Measurements from ENCODE around the gene KMT2D. TPM values are rescaled to one million over a fixed set of nuclear protein-coding genes. Genes with fewer than 3 reads are reported as not detected.

The KMT2D gene
- total RNA-seq, 1 donor from 2014 or later = 20.0 TPM

DNA sequence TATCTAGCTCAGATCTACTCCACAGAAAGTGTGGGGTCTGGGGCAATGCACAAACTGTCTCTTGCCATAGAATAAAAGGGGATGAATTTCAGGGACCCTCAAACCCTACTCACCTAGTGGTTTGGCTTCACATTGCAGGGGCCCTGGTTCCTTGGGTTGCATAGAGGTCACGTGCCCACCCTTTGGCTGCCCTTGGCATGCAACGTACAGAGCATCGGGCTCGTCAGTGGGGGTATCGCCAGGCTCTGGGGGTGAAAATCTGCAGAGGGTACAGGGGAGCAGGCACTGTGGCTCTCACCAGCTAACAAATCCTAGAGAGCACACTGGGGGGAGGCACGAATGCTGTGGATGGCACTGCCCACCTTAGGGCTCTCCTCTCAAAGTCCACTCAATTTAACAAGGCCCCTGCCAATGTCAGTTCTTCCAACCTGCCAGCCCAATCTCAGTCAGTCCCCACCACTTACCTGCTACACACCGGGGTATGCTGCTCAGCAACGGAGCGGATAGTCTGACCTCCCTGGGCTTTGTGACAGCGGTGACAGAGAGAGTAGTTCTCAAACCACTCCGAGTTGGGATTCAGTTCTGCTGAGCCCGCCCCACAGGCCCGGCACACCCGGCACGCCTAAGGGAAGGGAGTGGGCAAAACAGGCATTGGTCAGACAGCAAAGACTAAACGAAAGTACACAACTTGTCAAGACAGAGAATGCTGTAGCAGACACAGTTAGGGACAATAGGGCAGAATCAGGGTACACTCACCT, 8.0 kb downstream of the KMT2D start:
- DNase-seq (ENCODE audit: low read depth in 2 of 2) = no peak

- DNase-seq (ENCODE audit: low read depth in 2 of 2) = no peak
These were observed 8.7 kb downstream of the KMT2D start for GRCh38 chr12:49051777-49052438.

DNA sequence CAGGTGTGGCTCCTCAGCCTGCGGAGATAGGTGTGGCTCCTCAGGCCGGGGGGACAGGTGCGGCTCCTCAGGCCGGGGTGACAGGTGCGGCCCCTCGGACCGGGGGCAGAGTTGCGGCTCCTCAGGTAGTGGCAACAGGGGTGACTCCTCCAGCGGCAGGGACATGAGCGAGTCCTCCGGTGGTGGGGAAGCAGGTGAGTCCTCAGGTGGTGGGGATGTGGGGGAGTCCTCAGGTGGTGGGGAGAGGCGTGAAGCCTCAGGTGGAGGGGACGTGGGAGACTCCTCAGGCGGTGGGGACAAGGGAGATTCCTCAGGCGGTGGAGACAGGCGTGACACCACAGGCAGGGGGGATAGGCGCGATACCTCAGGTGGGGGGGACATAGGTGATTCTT, 9.2 kb downstream of the KMT2D start:
- no peak for DNase-seq (ENCODE audit: low read depth in 2 of 2)

- no peak for DNase-seq (ENCODE audit: low read depth in 2 of 2)
These were observed 9.9 kb downstream of the KMT2D start for GRCh38 chr12:49050507-49051372.

GRCh38 chr12:49049566-49050224, 10.9 kb downstream of the KMT2D start:
- peak in 1 of 2 donors; percentile 72 for DNase-seq (ENCODE audit: low read depth in 2 of 2)

- no peak for DNase-seq (ENCODE audit: low read depth in 2 of 2)
These were observed 11.6 kb downstream of the KMT2D start for GRCh38 chr12:49048953-49049352.

GRCh38 chr12:49046129-49046895, 14.3 kb downstream of the KMT2D start:
- no peak for DNase-seq (ENCODE audit: low read depth in 2 of 2)

DNA sequence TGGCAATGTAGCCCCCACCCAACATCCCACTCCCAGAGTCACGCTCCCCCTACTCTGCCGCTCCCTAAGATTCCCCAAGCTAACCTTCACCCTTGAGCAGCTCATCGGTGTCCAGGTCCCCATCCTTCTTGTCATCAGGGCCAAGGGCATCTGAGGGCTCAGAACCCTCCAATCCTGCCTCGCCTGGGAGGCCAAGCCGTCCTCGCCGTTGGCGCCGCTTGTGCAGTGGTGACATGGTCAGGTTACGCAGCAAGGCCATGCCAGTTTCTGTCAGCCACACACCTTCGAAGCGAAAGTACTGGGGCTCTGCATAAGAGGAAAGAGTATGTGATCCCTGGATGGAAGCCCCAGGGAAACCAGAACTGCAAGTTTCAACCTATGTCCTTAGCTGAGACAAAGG, 15.9 kb downstream of the KMT2D start:
- no peak for DNase-seq (ENCODE audit: low read depth in 2 of 2)

DNA sequence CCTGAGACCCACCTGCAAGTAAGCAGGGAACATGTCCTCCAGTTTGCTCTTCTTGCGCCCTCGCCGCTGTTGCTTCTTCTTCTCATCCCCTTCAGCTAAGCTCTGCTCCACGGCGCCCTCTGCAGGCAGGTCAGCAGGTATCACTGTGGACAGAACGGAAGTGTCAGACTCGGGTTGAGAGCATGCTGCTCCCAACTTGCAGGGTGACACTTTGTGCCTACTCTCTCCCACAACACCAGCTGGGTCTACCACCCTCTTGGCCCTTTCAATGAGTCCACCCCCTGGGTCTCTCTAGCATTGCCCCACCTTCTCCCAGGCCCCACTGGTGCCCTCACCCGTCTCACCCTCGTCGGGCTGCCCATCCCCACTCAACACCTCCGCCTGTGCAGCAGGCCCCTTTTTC, 16.7 kb downstream of the KMT2D start:
- peak in 1 of 2 donors; percentile 65 for DNase-seq (ENCODE audit: low read depth in 2 of 2)

- no peak for DNase-seq (ENCODE audit: low read depth in 2 of 2)
These were observed 17.4 kb downstream of the KMT2D start for GRCh38 chr12:49043241-49043640.

- DNase-seq (ENCODE audit: low read depth in 2 of 2) = no peak
These were observed 18.6 kb downstream of the KMT2D start for GRCh38 chr12:49041881-49042484.

- DNase-seq (ENCODE audit: low read depth in 2 of 2) = no peak
These were observed 19.3 kb downstream of the KMT2D start for GRCh38 chr12:49041036-49041880.

DNA sequence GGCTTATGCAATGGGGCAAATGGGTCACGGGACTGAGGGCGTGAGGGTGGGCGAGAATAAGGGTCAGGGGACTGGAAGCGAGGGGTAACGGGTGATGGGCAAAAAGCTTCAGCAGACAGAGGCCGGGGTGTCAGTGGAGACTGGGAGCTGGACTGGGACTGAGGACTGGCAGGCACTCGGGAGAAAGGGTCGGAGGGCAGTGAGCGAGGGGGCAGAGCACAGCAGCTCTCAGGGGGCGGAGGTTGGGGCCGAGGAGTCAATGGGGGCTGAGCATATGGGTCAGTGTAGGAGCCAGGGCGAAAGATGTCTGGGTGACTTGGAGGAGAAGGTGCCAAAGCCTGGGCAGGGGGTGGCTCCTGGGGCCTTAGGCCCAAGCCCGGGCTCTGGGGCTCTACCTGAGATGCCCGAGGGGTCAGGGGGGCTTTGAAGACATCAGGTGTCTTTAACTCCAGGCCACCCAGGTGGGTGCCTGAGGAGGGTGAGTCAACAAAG, 20.2 kb downstream of the KMT2D start:
- no peak for DNase-seq (ENCODE audit: low read depth in 2 of 2)

DNA sequence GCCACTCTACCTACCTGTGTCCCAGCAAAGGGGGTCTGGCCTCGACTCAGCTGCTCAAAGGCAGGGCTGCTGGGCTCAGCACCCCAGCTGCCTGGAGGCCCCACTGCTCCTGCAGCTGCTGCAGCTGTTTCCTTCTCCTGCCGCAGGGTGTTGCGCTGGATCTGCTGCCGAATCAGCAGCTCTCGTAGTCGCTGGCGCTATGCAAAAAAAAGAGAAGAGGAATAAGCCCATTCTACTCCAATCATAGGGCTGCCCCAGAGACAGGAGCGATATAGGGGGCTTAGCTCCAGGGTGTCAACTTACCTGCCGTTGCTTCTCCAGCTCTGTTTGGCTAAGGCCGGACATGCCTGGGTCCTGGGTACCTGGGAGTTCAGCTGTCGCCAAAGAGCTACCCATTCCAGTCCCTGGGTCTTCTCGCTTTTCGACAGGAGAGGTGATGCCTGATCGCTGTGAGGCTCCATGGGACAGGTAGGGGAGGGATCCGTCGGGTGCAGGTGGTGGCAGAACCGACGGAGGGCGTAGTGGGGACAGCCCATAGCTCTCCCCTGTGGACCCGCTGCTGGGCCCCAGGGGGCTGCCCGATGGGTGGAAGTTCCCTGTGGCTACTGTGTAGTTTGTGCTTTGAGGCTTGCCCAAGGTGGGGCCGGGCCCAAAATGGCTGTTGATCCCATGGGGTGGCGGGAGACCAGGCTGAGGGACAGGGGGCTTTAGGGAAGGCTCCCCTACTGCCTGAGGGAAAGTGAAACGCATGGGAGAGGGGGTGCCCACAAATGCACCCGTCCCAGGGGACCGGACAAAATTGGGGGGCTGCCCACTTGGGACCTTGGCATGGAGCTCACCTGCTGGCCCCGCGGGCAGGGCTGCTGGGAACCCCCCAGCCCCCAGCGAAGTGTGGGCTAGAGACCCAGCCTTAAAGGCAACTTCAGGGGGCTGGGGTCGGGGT, 20.9 kb downstream of the KMT2D start:
- DNase-seq (ENCODE audit: low read depth in 2 of 2) = no peak

DNA sequence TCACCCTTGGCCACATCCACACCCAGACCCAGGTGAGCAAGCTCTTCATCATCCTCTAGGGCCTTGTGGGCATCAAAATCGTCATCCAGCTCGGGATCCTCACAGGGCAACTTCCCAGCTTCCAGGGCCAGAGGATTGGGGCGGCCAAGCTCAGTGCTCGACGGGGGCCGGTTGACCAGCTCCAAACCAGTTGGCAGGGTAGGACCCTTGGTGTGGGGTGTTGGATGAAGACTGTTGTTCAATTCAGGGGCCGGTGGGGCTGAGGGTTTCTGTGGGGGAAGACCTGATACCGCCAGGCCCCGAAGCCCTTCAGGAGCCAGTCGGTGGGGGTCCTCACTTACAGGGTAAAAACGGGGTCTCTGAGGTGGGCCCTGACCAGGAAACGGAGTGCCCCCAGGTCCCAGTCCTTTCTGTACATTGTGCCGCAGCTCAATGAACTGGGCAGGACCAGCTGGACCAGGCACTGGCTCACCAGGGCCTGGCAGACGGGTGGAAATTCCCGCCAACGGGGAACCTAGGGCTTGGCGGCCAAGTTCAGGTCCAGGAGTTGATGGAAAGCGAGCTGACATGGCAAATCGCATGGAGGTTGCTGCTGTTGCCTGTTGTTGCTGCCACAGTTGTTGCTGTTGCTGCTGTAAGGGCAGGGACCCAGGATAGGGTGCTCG, 22.2 kb downstream of the KMT2D start:
- DNase-seq (ENCODE audit: low read depth in 2 of 2) = no peak

DNA sequence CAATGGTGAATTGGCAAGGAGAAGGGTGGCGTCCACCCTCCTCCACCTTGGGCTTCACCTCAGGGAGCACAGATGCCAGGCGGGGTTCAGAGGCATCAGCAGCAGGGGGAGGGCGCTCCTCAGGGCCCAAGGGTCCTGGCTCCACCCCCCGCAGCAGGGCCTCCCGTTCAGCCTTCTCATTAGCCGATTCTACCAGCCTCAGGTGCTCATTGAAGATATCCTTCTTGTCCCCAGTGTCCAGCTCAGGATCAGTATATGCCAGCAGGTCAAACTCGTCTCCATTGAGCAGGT, 22.7 kb downstream of the KMT2D start:
- DNase-seq (ENCODE audit: low read depth in 2 of 2) = no peak

DNA sequence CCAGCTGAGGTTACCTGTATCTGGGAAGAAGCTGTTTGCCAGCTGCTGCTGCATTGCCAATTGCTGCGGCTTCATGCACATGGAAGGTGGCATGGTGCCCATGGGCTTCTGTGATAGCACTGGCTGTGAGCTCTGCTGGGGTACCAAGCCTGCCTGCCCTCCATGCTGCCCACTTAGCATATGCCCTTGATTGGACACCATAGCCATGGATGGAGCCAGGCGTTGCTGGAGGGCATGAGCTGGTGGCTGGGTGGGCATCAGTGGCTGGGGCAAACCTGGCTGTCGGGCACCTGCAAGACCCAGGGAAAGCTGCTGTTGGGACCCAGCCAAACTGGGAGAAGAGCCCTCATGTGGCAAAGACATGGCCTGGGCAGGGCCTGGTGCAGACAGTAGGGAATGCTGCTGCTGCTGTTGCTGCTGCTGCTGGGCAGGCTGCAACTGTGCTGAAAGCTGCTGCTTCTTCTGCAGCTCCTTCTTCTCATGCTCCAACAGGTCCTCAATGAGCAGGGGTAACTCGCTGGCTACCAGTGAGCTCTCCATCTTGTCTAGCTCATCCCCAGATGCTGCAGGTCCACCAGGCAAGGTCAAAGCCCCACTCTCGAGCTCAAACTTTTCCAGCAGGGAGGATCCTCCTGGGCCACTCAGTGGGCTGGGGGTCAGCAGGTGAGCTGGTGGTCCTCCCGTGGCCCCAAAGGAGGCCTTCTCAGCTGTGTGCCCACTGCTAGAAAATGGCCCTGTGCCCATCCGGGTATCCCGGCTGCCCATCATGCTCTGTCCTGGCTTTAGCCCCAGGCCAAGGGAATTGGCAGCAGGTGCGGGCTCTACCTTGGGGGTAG, 23.3 kb downstream of the KMT2D start:
- no peak for DNase-seq (ENCODE audit: low read depth in 2 of 2)

Data from dermis microvascular lymphatic vessel endothelial cell (primary cell).